ENCODE measurements around the gene MYH7B.

The MYH7B gene

DNA sequence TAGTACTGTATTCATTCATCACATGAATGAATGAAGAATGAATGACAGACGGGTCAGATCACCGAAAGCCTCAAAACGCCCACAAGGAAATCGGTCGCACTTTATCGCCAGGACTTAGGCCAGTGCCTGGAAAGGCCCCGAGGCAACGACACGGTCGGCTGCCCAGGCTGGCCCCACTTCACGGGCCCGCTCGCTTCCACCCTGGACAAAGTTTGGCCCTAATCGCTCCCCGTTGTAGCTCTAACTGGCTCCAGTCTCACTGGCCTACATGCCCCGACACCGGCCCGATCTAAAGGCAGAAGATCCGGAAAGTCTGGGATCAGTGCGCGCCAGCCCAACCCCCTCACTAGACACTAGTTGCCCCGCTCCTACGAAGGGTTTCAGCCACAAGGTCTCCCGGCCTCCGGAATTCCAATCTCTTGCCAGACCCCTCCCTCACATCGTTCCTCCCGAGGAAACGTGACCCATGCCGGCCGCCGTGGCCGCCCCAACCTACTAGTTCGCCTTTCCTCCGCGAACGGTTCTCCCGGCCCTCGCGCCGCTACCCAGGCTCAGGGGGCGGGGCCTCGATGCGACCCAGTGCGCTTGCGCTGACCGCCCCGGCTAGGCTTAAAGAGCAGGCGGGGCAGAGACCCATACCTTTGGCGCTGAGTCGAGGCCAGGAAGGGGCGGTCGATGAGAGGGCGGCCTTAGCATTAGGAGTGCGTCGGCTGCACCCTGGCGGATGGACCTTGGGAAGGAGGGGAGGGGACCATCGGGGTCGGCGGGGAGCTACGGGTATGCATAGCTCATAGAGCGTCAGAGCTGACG is at the start of gene MYH7B, which contains the start of gene GSS:
MYH7B (plus strand) TSS at position 638 of the 810 bp plus-strand sequence. CDS start 22,138 bp downstream, outside the sequence.
GSS (minus strand) TSS at position 576 of the 810 bp plus-strand sequence. CDS start 3,954 bp downstream, outside the sequence.
- peak; percentile 89 to 91 for DNase-seq (ENCODE audit: low read depth in 2 of 2)

DNA sequence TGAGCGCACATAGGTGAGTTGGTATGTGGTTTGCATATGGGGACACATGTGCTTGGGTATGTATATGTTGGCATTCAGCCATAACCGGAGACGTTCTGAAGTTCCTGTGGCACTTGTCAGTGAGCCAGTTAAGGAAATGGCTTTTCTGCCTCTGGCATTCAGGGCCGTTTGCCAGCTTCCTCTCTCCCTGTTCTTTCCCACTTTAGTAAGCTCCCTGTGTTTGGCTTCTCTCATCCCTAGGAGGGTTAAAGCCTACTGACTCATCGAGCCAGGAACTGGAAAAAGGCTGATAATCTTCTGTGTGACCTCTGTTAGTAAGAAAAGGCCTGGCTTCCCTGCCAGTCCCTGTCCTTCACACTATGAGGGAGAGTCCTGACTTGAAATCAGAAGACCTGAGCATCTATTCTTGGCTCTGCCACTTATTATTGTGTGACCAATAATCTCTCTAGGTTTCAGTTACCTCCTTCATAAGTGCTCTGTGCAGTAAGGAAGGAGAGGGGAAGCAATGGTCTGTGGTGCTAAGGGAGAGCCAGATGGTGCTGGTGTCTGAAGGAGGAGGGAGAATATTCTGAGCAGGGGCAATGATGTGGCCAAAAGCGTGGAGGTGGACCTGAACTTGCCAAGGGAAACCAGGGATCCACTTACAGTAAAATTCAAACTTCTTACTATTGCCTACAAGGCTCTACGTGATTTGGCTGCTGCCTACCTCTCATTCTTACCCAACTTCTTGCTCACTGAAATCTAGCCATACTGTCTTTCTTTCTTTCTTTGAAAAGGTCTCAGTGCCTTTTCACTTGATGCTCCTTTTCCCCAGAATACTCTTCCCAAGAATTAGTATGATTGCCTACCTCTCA is 47.8 kb upstream of the MYH7B start:
- DNase-seq (ENCODE audit: low read depth in 2 of 2) = peak; percentile 57 to 63

DNA sequence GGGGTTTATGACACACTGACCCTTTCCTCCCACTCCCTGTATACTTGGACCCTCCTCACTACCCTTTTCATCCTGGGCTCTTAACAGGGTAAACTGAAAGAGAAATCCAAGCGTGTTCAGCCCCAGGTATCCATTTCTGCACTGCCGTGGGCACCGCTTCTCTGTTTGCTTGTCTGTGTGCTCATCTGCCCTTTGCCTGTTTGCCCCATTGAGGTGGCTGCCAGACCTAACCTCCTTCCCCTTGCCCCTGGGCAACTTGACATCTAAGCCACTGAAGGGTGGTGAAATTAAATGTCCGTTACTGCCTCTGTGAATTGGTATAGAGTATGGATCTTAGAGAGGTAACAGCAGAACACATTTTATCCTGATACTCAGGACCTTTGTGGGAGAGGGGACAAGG is 40.5 kb upstream of the MYH7B start:
- DNase-seq (ENCODE audit: low read depth in 2 of 2) = no peak

DNA sequence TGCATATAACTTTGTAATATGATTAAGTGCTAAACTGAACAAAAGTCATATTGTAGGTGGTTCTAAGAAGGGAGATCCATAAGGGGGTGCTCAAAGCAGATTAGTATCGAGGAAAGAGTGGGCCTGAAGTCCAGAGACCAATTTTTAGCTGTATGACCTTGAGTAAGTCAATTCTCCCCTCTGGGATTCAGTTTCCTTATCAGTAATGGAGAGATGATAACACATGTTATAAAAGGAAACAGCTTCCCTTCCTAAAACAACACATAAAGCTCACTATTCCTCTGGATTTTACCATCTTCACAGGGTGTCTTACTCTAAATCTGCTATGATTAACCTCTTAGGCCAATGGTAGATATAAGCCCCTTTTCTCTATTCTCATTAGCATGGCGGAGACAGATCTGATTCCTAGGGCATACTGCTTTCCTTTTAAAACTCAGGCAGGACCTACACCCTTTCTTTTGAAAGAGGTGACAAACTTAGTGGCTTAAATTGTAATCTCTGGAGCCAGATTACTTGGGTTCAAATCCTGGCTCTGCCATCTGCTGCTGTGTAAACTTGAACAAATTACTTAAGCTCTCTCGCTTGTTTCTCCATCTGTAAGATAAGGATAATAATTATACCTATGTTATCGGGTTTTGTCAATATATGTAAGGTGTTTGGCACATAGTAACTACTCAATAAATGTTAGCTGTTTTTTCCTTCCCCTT is 39.8 kb upstream of the MYH7B start:
- DNase-seq (ENCODE audit: low read depth in 2 of 2) = no peak

DNA sequence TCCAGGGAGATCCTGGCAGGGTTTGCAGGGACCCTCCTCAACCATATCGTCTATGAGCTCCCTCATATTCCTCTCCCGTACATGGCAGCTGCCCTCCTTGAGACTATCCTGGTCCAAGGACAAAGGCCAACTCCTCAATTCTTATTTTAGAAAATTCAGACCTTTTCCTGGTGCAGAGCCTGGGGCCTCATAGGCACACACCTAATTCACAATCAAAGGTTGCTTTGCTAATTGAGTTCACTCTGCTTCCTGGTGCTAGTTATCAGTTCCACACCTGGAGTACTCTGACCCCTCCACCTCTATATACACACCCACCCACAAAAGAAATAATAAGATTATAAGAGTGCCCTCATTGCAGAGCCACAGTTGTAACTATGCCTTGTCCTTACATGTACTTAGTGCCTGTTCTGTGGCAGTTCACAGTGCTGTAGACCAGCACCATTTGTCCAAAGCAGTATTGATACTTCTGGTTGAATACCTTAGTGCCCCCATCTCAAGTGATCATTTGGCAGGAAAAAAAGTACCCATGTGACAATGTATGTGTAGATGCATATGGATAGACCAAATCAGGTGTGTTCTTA is 38.8 kb upstream of the MYH7B start:
- DNase-seq (ENCODE audit: low read depth in 2 of 2) = no peak

DNA sequence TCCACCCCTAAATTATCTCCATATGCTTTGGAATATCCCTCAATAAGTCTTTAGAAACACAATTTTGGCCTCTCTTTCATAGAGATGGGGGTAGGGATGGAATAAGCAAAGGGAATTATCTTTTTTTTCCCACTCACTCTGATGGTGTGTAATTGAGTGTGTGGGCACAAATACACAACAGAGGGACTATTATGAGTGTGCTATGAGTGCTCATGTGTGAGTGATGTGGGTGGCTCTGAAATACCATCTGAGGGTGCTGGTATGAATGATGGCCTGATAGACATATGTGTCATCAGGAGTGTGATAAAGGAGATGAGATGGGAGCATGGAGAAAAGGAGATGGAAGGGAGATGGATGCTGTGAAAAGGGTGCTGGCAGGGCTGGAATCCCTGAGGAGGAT is 35.6 kb upstream of the MYH7B start:
- no peak for DNase-seq (ENCODE audit: low read depth in 2 of 2)

DNA sequence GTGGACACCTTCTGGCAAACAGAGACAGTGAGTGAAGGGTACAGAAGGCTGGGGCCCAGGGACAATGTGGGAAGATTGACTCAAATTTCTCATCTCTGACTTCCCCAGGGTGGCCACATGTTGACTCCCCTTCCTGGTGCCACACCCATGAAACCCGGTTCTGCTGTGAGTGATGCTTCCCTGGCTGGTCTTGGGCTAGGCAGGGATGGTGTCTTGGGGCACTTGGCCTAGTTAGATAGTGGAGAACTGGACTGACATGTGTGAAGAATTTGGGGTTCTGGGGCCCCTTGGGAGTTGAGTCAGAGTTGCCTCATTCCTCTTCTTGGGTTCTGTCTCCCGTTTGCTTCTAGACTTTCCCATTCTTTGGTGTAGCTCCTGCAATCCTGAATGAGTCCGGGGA is 34.2 kb upstream of the MYH7B start:
- DNase-seq (ENCODE audit: low read depth in 2 of 2) = no peak

DNA sequence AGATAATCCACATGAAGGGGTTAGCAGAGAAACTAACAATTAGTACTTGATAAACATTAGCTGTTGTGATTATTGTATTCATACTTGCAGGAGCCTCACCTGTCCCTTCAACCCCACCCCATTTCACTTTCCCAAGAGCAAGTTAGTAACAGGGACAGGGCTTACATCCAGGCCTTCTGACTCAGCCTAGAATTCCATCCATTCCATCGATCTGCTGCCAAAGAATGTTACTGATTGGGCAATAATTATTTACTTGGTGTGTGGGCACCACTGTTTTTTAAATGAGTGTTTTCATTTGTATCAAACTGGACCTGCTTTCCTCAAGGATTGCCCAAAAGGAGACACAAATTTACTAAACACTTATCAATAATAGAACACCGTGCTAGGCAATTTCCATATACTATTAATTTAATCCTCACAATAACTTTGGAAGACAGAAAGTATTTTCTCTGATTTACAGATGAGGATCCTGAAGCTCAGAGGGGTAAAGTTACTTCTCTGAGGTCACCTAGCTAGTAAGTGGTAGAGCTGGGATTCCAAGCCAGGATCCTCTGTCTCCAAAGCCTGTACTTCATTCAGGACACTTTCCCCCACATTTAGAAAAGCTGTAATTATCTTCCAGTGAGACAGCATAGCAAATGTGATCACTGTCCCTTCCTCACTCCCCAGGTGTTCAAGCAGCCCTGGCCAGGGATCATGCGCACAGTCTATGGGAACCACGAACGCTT is 32.9 kb upstream of the MYH7B start:
- peak; percentile 45 to 57 for DNase-seq (ENCODE audit: low read depth in 2 of 2)

DNA sequence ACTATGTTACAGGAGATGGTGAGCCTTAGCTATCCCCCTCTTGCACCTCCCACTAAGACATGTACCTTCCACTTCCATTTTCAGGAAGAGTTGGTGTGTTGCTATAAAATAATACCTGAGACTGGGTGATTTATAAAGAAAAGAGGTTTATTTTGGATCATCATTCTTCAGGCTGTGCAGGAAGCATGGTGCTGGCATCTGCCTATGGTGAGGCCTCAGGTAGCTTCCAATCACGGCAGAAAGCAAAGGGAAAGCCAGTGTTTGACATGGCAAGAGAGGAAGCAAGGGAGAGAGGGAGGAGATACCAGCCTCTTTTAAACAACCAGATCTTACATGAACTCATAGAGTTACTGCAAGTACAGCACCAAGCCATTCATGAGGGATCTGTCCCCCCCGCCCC is 32.3 kb upstream of the MYH7B start:
- DNase-seq (ENCODE audit: low read depth in 2 of 2) = no peak

DNA sequence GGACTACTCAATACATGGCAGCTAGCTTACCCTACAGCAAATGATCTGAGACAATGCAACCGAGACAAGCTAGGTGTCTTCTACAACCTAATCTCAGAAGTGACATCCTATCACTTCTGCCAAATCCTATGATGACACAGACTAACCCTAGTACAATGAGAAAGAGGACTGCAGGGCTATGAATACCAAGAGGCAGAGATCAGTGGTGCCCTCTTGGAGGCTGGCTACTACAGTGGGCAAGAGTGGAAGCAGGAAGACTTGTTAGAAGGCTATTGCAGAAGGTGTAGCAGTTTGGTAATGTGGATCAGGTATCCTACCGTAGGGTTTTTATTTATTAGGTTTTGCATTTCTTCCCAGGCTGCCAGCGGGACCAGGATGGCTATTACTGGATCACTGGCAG is 30.3 kb upstream of the MYH7B start:
- DNase-seq (ENCODE audit: low read depth in 2 of 2) = no peak

DNA sequence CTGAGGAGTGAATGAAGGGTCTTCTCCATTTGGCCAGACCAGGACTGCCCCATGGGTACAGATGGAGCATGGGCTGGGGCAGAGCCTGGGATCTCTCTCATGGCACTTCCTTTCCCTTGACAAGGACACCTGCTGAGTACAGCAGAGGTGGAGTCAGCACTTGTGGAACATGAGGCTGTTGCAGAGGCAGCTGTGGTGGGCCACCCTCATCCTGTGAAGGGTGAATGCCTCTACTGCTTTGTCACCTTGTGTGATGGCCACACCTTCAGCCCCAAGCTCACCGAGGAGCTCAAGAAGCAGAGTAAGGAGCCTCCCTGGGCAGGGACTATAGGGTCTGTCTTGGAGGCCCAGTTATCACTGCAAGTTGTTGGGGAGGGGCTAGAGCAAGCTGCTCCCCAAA is 29.7 kb upstream of the MYH7B start:
- DNase-seq (ENCODE audit: low read depth in 2 of 2) = no peak

DNA sequence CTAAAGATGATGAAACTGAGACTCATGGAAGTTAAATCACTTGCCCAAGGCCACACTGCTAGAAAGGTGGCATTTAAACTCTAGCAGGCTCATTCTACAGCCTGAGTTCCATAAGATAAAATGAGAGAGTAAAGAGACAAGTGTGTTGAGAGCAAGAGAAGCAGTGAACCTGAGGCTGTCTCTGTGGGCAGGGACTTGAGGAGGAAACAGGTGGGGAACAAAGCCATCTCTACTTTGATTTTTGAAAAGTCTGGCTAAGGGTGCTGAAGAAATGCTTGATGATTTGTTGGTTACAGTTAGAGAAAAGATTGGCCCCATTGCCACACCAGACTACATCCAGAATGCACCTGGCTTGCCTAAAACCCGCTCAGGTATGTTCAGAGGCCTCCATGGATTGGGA is 29.1 kb upstream of the MYH7B start:
- no peak for DNase-seq (ENCODE audit: low read depth in 2 of 2)

DNA sequence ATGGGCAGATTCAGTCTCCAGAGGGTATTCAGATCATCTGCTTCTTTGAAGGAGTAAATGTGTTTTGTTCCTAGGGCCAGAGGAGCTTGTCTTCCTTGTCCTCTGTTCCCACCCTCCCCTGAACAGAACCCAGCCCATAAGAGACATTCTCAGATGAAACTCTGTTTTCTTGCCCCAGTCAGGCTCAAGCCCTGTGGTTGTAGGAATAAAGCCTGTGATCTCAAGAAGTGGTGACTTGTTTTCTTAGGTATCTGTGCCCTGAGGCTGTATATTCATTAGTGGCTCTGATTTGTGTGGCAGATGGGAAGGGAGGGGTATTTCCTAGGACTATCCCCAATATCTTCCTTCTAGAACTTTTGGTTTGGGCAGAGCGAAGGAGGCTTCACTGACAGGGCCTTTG is 27.9 kb upstream of the MYH7B start:
- DNase-seq (ENCODE audit: low read depth in 2 of 2) = no peak

DNA sequence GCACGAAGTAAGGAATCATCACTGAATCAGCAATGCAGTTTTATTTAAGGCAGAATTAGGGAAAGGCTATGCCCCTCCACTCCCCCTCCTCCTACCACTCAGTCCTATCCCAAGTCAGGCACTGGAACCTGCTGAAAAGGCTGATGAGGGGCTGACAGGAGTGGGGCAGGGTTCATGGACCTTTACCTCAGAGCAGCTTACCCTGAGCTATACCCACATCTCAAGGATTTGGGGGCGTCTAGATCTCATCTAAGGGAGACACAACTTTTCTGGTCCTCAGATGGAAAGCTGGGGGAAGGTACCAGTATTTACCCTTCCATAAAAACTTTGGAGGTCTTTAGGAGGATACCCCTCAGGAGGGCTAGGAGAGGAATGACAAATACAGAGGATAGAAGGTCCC is 27.3 kb upstream of the MYH7B start:
- DNase-seq (ENCODE audit: low read depth in 2 of 2) = no peak

DNA sequence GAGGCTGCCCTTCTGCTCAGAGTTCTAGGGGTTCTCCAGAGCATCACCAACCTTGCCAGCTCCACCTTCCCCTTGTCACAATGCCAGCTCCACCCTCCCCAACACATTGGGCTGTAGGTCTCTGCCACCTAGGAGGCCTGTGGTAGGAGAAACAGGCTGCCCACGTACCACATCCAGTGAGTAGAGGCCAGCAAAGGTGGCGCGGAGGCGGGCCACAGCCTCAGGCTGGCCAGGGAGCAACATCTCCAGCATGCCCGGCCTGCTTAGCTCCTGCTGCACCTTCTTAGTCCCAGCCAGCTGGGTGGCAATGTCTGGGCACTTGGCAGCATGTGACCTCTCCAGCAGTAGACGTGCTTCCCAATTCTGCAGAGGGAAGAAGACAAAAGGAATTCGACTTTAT is 23.9 kb upstream of the MYH7B start:
- no peak for DNase-seq (ENCODE audit: low read depth in 2 of 2)

DNA sequence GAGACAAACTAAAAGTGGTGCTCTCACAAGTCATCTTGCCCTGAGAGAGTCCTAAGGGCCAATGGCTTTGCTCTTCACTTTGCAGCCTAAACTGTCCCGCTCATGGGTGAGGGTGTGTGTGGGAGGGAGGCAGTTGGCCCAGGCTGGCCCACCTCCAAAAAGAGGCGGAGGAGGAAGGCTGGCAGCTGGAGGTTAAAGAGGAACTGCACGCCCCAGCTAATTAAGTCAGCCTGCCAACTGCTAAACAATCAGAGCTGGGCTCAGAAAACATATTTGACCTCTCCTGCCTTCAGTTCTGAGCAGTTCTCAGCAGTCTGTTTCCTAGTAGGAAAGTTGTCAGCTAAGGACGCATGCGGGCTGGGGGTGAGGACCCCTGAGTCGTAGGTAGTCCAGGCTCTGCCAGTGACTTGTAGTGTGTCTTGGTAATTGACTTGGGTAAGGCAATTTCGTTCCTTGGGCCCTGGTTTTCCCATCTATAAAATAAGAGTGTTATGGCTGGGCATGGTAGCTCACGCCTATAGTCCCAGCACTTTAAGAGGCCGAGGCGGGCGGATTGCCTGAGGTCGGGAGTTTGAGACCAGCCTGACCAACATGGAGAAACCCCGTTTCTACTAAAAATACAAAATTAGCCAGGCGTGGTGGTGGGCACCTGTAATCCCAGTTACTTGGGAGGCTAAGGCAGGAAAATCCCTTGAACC is 17.1 kb upstream of the MYH7B start:
- no peak for DNase-seq (ENCODE audit: low read depth in 2 of 2)

DNA sequence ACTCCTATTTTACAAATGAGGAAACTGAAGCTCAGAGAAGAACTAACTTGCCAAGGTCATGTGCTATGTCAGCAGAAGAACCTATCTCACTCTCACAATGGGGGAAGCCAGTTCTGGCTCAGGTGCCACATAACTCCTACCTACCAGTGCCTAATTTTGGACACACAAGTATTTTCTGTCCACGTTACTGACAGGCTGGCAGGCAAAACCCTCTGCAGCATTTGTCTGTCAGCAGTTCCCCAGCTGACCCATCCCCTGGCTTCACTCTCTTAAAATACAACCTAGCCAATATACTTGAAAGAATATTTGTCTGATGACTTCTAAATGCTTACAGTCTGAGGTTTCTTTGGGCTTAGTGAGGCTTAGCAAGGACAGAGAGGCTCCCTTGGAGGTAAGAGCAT is 15.6 kb upstream of the MYH7B start:
- DNase-seq (ENCODE audit: low read depth in 2 of 2) = no peak

DNA sequence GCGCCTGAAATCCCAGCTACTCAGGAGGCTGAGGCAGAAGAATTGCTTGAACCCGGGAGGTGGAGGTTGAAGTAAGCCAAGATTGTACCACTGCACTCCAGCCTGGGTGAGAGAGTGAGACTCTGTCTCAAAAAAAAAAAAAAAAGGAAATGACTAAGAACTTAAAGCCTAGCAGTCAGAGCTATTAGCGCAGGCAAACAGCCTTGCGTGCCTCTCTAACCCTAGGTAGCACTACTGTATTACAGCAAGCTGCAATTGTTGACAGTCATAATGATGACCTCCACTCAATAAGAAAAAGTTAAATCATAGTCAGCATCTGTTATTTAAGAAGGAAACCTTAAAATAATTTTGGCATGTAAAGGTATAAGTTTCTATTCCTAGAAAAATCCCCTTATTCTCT is 14.4 kb upstream of the MYH7B start:
- no peak for DNase-seq (ENCODE audit: low read depth in 2 of 2)

DNA sequence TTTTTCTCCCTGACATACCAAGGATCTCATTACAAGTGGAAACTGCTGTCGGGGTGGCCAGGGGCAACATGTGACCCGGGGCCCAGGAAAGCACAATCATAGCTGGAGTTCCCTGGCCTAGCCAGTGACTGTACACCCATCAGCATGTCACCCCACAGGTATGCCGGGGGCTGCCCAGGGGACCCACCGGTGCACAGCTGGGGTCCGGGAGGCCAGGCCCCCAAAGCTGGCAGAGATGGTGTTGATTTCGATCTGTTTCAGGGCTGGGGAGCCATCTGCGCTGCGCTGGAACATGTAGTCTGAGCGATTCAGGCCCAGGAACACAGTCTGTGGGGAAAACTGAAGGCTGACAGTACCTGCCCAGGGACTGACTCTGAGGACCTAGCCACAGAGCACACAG is 13.4 kb upstream of the MYH7B start:
- no peak for DNase-seq (ENCODE audit: low read depth in 2 of 2)

DNA sequence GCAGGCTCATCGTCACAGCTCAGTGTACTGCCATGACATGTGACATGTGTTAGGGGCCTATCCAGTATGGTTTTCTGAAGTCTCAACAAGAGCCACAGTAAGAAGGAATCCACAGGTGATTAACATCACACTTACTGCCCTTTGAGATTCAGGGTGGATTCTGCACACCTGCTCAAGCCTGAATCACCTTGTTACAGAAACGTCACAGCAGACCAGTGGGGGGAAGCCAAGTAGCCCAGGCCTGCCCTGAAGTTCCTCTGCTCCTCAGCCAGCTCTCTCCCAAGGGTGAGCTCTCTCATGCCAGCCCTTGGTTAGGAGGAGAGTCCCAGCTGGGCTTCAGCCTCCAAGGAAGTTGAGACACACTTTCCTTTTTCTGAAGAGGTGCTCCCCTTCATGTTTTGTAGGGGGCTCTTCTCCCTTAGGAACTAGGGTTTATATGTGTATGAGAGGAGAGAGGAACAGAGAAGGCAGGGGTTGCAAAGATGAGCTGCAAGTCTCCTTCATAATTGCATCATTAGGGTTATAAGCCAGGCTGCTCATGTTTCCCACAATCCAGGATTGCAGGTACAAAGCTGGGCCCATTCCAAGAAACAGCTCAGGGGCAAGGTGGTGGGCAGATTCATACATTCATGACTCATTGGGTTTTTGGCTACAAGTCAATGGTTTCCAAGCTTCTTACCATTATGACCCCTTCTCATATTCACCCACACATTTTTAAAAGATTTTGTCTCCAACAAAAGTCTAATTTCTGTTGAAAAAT is 11.7 kb upstream of the MYH7B start:
- DNase-seq (ENCODE audit: low read depth in 2 of 2) = no peak

Data from fibroblast of skin of left biceps (primary cell).